Small intestine (tissue), 7 donors: ENCODE results near the gene CBX8. TPM values are rescaled to one million over a fixed set of nuclear protein-coding genes. Genes with fewer than 3 reads are reported as not detected.
A peak's percentile ranks its signal among the peaks of the same experiment; 100 is the strongest.

Experiments used
- DNase-seq, 2 donors: peaks; one replicate each; pipeline versions ENCODE4 v3.0.0 to v3.0.0-alpha.2; 2013
- FAIRE-seq: peaks from 2 replicates; lab custom pipeline; 2012; peaks lifted over from hg19 to GRCh38; lab: Jason Lieb, UNC
- H3K27ac ChIP-seq, 3 donors: one replicate each; pipeline ENCODE4 v1.5.1; 2013; ENCODE audit warnings: low read length in 2 of 3, mild to moderate bottlenecking in 2 of 3, control low read depth in 1 of 3, inconsistent platforms in 1 of 3, low read depth in 1 of 3, moderate library complexity in 1 of 3
- H3K27me3 ChIP-seq, 3 donors: one replicate each; pipeline ENCODE4 v1.6.1; 2013; ENCODE audit warnings: low read length in 3 of 3, inconsistent platforms in 1 of 3; ENCODE audit not compliant: control insufficient read depth in 3 of 3, insufficient read depth in 3 of 3
- H3K36me3 ChIP-seq, 3 donors: one replicate each; pipeline ENCODE4 v1.6.1; 2013; ENCODE audit warnings: low read length in 3 of 3, inconsistent platforms in 1 of 3, low read depth in 1 of 3, mild to moderate bottlenecking in 1 of 3, moderate library complexity in 1 of 3; ENCODE audit not compliant: control insufficient read depth in 3 of 3, insufficient read depth in 2 of 3
- H3K4me1 ChIP-seq, 3 donors: one replicate each; pipeline ENCODE4 v1.6.1; 2013; ENCODE audit warnings: low read length in 2 of 3, inconsistent platforms in 1 of 3, low read depth in 1 of 3, mild to moderate bottlenecking in 1 of 3, moderate library complexity in 1 of 3; ENCODE audit not compliant: control insufficient read depth in 3 of 3, insufficient read depth in 2 of 3
- H3K4me3 ChIP-seq, 3 donors: one replicate each; pipeline ENCODE4 v1.5.1; 2013; ENCODE audit warnings: low read length in 3 of 3, control low read depth in 1 of 3, inconsistent platforms in 1 of 3, low read depth in 1 of 3, mild to moderate bottlenecking in 1 of 3, moderate library complexity in 1 of 3
- H3K9me3 ChIP-seq, 2 donors: one replicate each; pipeline ENCODE4 v1.6.1; 2013; ENCODE audit warnings: low read depth in 1 of 2, low read length in 1 of 2; ENCODE audit not compliant: control insufficient read depth in 2 of 2, insufficient read depth in 1 of 2
- WGBS, 3 donors: extraction: QIAGEN DNeasy Blood & Tissue Kit; methylation state at CpG; one replicate each; pipeline ENCODE4 v1.1.7; 2013; 5-methylcytosine and 5-hydroxymethylcytosine counted together
- polyA plus RNA-seq, 4 donors: library from polyadenylated mRNA; stranded (reverse) in 3 of 4; unstranded in 1 of 4; fragments of 200-250 nt in 3 of 4; fragments of 120-200 nt in 1 of 4; gene quantifications; one replicate each; pipeline versions ENCODE4 v1.2.1 to v1.2.3, GENCODE V29; 2013
- donor health status: healthy with polysubstance abuse.
- donor health status: control.
- donor health status: control.
- donor health status: Bipolar disorder and iron deficiency.
- donor health status: healthy.

Gene CBX8
- polyA plus RNA-seq, 4 donors, result 2.7 to 10.0 (median 5.3) TPM

- peak overlapping the region in 1 of 3 donors; percentile 4 for H3K27ac ChIP-seq
- no peaks in the 10 kb centered on the region for H3K27me3 ChIP-seq
- WGBS, 3 donors, result 79 to 87% (median 84%) methylated on average over 2 of the region's 2 CpGs
- FAIRE-seq, result no peak
- peaks cover 10 to 50% (median 11%) of the 10 kb centered on the region in 3 donors for H3K4me1 ChIP-seq
- no peaks in the 10 kb centered on the region for H3K9me3 ChIP-seq
- peaks cover 1 to 12% (median 3%) of the 10 kb centered on the region in 3 donors for H3K36me3 ChIP-seq
- no peak for DNase-seq
- no peak overlapping the region for H3K4me3 ChIP-seq
Observed at GRCh38 chr17:79829004-79829403, 32.1 kb upstream of the CBX8 start.

DNA sequence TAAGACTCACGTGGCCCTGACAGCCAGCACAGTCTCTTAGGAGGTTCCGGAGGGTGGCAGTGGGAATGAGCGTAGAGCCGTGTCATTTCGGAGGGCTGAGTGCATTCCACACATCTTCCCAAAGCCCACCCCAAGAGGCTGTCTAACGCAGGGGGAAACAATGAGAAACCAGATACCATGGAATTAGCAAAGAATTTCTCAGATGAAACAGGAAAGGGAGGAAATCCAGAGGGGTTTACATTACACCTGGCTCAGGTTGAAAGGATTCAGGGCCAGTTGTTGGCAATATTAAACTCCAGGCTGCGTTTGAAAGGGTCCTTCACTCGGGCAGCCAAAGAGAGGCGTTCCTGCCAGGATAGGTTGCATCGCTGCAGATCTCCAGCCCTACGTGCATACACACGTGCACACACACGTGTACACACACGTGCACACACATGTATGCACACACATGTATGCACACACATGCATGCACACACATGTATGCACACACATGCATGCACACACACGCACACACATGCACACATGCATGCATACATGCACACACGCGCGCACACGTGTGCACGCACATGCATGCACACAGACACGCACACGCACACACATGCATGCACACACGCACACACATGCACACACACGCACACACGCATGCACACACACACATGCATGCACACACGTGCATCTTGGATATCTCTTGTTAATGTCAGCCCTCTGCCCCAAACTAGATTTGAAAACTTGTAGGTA, 30.1 kb upstream of the CBX8 start:
- DNase-seq (no peak), FAIRE-seq (no peak)
- Histone ChIP-seq H3K36me3 (no peaks in the 10 kb centered on the region), H3K27ac (no peak overlapping the region), H3K4me1 (peaks cover 4 to 32% (median 7%) of the 10 kb centered on the region in 3 donors), H3K4me3 (no peak overlapping the region), H3K9me3 (no peaks in the 10 kb centered on the region), H3K27me3 (no peaks in the 10 kb centered on the region)
- WGBS, 3 donors, result 90 to 92% (median 91%) methylated on average over 26 of the region's 26 CpGs

DNA sequence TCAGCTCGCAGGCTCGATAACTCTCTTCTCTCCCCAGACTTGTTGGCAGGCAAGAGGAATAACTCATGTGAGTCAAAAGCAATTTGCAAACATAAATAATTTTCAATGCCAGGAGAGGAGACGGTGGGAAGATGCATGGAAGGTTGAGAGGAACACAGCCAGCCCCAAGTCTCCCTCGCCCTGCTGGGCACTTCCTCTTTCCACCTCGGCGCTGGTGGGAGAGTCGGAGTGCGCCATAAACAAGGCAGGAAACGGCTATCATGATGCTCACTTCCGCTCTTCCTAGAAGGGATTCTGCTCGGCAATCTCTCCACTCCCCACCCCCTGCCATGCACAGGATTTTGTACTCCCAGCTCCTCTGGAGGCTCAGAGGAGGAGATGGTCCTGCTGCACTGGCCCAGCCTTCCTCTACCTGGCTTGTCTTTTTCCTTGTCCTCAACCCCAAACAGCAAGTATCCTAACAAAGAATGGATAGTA, 29.4 kb upstream of the CBX8 start:
- Histone ChIP-seq H3K4me1 (peaks cover 0 to 25% (median 6%) of the 10 kb centered on the region in 3 donors), H3K27me3 (peaks cover 0 to 3% (median 0%) of the 10 kb centered on the region in 3 donors), H3K9me3 (no peaks in the 10 kb centered on the region), H3K27ac (no peak overlapping the region), H3K36me3 (no peaks in the 10 kb centered on the region), H3K4me3 (no peak overlapping the region)
- 45 to 77% (median 64%) methylated on average over 11 of the region's 11 CpGs for WGBS, 3 donors
- no peak for FAIRE-seq
- no peak for DNase-seq

GRCh38 chr17:79825580-79825921, 28.7 kb upstream of the CBX8 start:
- WGBS, 3 donors, result 71 to 81% (median 72%) methylated on average over 5 of the region's 5 CpGs

GRCh38 chr17:79824893-79825579, 28.2 kb upstream of the CBX8 start:
- FAIRE-seq (no peak), DNase-seq (peak; percentile 51 to 63)
- H3K4me3 ChIP-seq, result no peak overlapping the region
- H3K27ac ChIP-seq, result peak overlapping the region in 1 of 3 donors; percentile 6
- H3K36me3 ChIP-seq, result no peaks in the 10 kb centered on the region
- H3K4me1 ChIP-seq, result peaks cover 0 to 22% (median 6%) of the 10 kb centered on the region in 3 donors
- H3K9me3 ChIP-seq, result no peaks in the 10 kb centered on the region
- H3K27me3 ChIP-seq, result peaks cover 0 to 6% (median 0%) of the 10 kb centered on the region in 3 donors
- WGBS, 3 donors, result 25 to 68% (median 29%) methylated on average over 6 of the region's 6 CpGs

More at GRCh38 chr17:79825580-79825921, 28.7 kb upstream of the CBX8 start:
- peaks cover 0 to 25% (median 6%) of the 10 kb centered on the region in 3 donors for H3K4me1 ChIP-seq
- FAIRE-seq (no peak), DNase-seq (no peak)
- no peak overlapping the region for H3K4me3 ChIP-seq
- no peaks in the 10 kb centered on the region for H3K9me3 ChIP-seq
- peaks cover 0 to 4% (median 0%) of the 10 kb centered on the region in 3 donors for H3K27me3 ChIP-seq
- no peaks in the 10 kb centered on the region for H3K36me3 ChIP-seq
- peak overlapping the region in 1 of 3 donors; percentile 6 for H3K27ac ChIP-seq

- Histone ChIP-seq H3K4me3 (no peak overlapping the region), H3K36me3 (no peaks in the 10 kb centered on the region), H3K27me3 (peaks cover 0 to 12% (median 0%) of the 10 kb centered on the region in 3 donors), H3K9me3 (no peaks in the 10 kb centered on the region), H3K27ac (no peak overlapping the region), H3K4me1 (peaks cover 0 to 22% (median 6%) of the 10 kb centered on the region in 3 donors)
- WGBS, 3 donors, result 91 to 94% (median 92%) methylated on average over 17 of the region's 17 CpGs
- DNase-seq (no peak), FAIRE-seq (no peak)
Observed at GRCh38 chr17:79824234-79824633, 27.4 kb upstream of the CBX8 start.

DNA sequence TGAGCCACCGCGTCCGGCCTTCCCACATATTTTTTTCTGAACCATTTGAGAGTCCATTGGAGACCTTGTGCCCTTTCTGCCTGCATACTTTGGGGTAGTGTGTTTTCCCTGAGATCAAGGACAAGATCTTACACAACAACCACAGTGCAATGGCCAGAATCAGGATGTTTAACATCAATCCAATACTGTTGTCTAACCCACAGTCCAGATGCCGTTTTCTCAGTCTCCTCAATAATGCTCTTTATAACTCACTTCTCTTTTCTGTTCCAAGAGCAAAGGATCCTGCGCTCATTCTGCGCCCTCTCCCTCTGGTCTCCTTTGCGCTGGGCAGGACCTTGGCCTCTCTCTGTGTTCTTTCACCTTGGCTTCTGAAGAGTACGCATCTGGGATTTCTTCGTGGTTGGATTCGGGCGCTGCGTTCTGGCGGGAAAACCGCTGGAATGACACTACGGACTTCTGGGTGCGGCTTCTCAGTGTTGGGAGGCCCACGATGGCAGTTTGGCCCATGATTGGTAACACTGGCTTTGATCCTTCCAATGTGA, 25.8 kb upstream of the CBX8 start:
- Histone ChIP-seq H3K27me3 (peaks cover 0 to 27% (median 2%) of the 10 kb centered on the region in 3 donors), H3K27ac (no peak overlapping the region), H3K9me3 (no peaks in the 10 kb centered on the region), H3K36me3 (no peaks in the 10 kb centered on the region), H3K4me1 (peaks cover 0 to 18% (median 6%) of the 10 kb centered on the region in 3 donors), H3K4me3 (no peak overlapping the region)
- WGBS, 3 donors, result 92 to 94% (median 92%) methylated on average over 17 of the region's 17 CpGs
- FAIRE-seq, result no peak
- no peak for DNase-seq

GRCh38 chr17:79821331-79822095, 24.6 kb upstream of the CBX8 start:
- H3K4me3 ChIP-seq, result no peak overlapping the region
- no peaks in the 10 kb centered on the region for H3K36me3 ChIP-seq
- no peaks in the 10 kb centered on the region for H3K9me3 ChIP-seq
- H3K27me3 ChIP-seq, result peaks cover 5 to 38% (median 6%) of the 10 kb centered on the region in 3 donors
- H3K27ac ChIP-seq, result no peak overlapping the region
- WGBS, 3 donors, result 66 to 82% (median 76%) methylated on average over 12 of the region's 12 CpGs
- FAIRE-seq, result no peak
- peaks cover 0 to 16% (median 6%) of the 10 kb centered on the region in 3 donors for H3K4me1 ChIP-seq
- DNase-seq, result no peak
